OCI-M2 (cell line): ENCODE measurements around the gene PLCB3.
A peak's percentile ranks its signal among the peaks of the same experiment; 100 is the strongest.

Experiments
- DNase-seq: peaks from one replicate; lab custom pipeline; 2025; ENCODE audit not compliant: unreplicated experiment; lab: John Stamatoyannopoulos, UW

Gene PLCB3

DNA sequence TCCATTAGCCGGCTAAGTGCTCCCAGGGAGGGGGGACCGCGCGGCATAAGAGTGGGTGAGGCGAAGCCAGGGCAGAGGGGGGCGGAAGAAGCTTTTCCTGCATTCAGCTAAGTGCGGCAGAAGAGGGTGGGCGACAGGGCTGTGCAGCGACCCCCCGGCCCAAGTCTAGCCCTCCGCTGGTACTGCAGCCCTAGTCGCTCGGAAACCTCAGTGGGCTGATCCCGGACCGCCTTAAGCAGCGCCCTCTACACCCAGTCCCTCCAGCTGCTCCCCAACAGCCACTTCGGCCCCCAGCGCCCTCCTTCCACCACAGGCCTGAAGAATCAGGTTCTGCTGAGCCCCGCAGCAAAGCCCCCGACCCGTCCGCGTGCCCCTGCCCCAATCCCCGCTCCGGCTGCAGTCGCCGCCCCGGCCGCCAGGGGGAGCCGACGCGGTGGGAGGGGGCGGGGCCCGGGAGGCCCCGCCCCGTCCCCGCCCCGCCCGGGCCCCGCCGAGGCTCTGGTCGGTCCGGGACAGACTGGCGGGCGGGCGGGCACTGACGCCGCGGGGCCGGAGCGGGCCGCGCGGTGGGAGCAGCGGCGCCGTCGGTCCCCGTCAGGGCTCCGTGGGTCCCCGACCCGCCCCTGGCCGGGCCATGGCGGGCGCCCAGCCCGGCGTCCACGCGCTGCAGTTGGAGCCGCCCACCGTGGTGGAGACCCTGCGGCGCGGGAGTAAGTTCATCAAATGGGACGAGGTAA is at the start of gene PLCB3:
PLCB3 (plus strand) TSS at position 515 of the 737 bp plus-strand sequence; CDS start at position 635, 120 bp downstream.
- DNase-seq: no peak

DNA sequence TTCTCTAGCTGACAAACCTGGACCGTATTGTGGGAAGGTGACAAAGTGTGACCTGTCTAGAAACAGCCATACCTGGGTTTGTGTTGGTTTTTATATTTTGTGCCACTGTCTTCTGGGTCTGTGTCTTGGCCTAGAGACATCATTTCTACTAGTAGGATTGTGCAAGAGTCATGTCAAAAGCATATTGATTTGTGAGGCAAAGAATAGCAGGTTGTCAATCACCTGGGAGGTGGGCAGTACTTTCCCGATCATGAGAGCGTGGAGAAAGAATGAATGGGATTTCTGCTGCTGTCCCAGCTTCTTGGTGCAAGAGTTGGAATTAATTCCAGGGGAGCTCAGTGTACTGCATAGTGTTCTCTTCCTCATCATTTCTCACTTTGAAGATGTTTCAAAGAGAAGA is 49.8 kb upstream of the PLCB3 start:
- no peak for DNase-seq

DNA sequence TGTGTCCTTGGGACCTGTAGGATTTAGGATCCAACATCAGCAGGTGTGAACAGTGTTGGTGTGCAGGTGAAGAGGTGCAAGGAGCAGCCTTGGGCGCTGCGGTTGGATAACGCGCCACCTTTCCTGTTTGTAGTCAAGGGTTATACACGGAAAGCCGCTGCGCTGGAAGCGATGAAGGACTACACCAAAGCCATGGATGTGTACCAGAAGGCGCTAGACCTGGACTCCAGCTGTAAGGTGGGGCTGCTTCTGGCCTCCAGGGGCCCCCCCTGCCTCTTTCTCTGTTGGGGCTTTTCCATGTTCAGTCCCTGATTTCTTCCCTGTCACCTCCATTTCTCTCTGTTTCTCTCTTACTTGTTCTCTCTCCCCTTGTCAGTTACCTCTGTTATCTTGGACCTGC is 48.3 kb upstream of the PLCB3 start:
- DNase-seq: no peak

DNA sequence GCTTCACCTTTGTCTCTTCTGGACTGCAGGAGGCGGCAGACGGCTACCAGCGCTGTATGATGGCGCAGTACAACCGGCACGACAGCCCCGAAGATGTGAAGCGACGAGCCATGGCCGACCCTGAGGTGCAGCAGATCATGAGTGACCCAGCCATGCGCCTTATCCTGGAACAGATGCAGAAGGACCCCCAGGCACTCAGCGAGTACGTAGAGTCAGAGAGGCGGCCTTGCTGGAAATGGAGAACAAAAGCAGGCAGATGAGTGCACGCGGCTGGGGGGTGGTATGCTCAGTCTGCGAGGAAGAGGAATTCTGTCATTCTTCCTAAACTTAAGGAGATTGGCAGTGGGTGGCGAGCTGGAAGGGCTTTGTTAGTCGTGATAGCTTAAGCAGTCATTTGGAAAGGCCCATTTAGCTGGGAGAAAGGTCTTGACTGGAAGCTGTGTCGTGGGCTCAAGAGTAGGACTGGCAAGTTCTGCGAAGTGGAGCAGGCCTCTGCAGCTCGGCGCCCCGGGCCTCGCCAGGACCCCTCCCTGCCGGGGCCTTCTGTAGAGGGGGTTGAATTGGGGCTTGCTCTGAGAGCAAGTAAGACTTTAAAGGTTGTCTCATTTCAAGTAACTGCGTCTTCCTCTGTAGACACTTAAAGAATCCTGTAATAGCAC is 47.8 kb upstream of the PLCB3 start:
- no peak for DNase-seq

DNA sequence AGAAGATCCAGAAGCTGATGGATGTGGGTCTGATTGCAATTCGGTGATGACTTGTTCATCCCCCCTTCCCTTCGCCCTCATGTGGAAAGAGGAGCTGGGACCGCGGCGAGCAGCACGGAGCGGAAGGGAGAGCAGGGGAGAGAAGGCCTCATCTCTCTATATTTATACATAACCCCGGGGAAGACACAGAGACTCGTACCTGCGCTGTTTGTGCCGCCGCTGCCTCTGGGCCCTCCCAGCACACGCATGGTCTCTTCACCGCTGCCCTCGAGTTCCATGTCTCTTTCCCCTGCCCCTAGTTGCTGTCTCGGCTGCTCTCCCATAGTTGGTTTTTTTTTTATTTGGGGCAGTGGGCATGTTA is 47.3 kb upstream of the PLCB3 start:
- no peak for DNase-seq

DNA sequence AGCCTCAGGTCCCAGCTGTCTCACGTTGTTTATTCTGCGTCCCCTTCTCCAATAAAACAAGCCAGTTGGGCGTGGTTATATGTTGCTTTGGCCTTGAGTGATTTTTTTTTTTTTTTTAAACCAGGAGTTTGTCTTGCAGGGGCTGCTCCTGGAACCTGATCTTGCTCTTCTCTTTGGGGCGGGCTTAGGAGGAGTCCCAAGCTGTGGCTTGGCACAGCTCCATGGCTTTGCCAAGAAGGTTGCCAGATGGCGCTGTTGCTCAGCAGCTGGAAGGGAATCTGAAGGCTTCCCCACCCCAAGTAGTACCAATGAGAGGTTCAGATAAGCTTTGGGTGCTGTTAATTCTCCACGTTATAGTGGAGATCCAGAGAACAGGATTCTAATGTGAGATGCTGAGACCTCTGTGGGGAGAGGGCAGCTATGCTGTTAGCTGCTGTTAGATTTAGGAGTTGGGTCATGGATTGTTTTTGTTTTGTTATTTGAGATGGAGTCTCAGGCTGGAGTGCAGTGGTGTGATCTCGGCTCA is 46.8 kb upstream of the PLCB3 start:
- DNase-seq: peak; percentile 44

DNA sequence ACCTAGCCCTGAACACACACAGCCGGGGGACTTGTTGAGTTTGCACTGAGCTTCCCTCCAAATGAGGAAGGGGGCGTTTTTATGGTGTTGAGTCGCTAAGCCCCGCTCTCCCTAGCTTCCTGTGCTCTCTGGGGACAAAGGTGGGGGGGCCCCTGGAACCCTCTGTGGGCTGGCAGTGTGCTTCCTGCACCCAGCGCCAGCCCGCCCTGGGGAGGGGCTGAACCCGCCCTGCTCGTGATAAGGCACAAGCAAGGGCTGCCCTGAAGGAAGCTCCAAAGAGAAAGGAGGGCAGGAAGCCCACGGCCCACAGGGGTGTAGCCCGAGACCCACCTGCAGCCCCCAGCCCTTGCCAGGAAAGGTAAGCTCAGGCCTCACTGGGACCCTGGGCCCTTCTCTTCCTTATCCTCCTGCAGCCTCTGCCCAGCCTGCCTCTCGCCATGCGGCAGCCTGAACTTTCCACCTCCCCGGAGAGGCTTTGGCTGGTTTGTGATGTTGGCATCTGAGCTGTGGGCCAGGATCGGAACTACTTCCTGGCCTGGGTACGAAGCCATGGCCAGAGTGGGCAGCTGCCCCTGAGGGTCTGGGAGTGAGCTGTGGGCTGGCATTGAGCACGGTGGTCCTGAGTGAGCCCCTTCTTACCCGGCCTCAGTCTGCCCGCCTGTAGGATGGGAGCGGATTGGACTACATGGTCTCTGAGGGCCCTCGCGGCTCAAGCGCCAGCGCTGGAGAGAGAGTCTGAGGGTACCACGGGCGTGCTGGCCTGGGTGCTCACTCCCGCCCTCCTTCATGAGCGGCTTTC is 44.7 kb upstream of the PLCB3 start, which contains the start of gene FERMT3:
FERMT3 (plus strand) TSS at position 265 of the 799 bp plus-strand sequence. CDS start 644 bp downstream, outside the sequence.
- DNase-seq: no peak

DNA sequence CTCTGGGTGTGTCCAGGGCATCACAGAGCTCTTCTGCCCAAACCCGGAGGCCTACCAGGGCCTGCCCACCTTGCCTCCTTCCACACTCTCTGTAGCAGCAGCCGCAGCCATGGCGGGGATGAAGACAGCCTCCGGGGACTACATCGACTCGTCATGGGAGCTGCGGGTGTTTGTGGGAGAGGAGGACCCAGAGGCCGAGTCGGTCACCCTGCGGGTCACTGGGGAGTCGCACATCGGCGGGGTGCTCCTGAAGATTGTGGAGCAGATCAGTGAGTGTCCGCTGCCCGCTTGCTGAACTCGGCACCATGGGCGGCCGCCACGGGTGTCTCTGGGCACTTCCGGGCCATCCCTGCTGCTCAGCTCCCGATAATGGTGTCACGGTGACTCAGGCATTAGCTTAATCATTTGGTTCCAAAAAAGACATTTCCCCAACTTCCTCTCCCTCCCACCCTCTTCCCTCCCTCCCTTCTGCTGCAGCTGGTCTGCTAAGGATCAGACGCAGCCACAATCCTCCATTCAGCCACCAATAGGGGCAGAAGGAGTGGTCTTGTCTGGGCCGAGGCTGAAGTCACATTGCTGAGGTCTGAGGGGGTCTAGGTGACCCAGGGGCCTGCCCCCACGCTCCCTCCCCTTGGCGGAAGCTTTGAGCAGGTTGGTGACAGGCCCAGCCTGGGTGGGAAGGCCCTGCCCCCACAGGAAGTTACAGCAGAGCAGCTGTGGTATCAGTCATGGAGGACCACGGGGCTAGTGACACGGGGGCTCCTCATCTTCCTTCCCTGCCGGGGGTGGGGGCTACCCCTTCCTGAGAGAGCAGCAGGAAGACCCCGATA is 43.9 kb upstream of the PLCB3 start:
- DNase-seq: peak; percentile 53

DNA sequence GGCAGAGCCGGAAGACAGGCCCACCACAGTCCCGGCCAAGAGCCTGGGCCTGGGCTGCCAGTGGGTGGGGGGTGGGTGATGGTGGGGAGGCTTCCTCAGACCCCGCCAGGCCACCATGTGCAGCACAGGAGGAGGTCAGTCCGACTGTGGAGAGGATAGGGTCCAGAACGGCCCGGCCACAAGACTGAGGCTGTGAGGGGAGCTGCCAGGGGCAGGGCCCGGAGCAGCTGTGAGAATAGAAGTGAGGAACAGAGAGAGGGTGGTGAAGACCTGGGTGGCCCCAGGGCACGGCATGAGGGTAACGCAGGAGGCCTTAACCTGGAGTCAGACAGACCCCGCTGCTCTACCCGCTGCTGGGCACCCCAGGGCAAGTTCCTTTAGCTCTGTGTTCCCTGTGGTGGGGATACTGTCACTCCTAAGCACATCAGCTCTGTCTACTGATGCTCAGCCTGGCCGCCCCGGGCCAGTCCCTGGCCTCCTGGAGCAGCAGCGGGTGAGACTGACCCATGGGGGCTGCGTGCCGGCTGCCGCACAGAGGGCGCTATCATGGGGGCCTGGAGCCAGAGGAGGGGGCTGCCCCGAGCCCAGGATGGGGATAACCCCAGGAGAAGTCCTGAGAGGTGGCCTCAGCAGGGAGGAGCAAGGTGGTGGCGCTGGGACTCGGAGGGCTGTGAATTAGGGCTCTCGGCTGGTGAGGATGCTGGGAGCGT is 43.1 kb upstream of the PLCB3 start:
- no peak for DNase-seq

DNA sequence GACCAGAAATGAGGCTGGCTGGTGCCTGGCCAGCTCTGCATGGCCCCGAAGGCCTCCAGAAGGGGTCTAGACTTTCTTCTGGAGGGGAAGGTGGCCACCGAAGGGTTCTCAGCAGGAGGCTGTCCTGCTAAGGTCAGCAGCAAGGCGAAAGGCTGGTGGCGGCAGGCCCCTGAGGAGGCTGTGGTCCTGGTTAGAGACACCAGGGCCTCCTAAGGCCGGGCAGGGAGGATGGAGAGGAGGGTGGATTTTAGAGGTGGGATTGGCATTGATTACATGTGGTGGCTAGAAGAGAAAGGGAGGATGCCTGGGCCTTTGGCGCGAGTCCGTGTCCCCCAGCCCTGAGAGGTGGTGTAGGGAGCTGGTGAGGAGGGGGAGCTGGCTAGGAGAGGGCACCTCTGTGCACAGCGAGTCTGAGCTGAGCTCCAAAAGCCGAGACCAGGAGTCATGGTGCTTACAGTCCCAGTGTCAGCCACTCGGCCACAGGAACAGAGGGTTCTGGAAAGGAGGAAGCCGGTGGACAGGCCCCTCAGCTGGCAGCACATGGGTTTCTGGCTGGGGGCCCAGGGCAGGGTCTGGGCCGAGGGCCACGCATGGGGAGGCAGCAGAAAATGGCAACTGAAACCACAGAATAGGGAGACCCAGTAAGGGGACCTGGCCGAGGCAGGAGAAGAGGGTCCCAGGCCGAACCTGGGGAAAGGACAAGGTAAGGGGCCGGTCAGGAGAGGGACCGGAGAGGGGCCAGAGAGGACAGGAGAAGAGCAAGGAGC is 42.4 kb upstream of the PLCB3 start:
- DNase-seq: no peak

DNA sequence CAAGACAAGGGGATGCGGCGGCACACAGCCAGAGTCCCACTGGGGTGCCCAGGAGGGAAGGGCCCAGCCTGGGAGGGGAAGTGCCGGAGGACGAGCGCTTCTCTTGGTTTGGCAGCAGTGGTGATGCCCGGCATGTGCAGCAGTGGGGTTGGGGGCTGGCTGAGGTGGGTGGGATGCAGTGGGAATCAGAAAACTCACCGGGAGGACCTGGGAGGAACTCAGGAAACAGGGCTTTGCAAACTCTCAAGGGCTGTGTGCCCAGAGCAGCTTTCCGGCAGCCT is 41.8 kb upstream of the PLCB3 start:
- DNase-seq: no peak

DNA sequence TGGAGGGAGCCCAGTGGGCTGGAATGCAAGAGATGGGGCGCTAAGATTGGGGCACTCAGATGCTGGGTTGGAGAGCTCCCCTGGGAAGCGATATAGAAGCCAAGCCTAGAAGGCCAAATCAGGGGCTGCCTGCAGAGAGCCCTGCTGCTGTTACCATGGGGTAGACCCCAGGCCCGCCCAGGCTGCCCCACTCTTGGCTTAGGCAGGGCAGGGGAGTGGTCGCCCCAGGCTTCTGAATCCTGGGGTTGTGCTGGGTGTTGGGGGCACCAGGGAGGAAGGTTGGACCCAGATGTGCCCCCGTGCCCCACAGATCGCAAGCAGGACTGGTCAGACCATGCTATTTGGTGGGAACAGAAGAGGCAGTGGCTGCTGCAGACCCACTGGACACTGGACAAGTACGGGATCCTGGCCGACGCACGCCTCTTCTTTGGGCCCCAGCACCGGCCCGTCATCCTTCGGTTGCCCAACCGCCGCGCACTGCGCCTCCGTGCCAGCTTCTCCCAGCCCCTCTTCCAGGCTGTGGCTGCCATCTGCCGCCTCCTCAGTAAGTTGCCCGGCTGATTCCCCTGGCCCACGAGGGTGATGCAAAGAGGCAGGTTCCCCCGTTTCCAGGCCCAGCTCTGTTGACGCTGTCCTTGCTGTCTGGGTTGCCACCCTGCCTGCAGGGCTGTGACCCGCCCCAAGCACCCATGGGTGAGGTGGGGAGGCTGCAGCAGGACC is 40.9 kb upstream of the PLCB3 start:
- DNase-seq: no peak

DNA sequence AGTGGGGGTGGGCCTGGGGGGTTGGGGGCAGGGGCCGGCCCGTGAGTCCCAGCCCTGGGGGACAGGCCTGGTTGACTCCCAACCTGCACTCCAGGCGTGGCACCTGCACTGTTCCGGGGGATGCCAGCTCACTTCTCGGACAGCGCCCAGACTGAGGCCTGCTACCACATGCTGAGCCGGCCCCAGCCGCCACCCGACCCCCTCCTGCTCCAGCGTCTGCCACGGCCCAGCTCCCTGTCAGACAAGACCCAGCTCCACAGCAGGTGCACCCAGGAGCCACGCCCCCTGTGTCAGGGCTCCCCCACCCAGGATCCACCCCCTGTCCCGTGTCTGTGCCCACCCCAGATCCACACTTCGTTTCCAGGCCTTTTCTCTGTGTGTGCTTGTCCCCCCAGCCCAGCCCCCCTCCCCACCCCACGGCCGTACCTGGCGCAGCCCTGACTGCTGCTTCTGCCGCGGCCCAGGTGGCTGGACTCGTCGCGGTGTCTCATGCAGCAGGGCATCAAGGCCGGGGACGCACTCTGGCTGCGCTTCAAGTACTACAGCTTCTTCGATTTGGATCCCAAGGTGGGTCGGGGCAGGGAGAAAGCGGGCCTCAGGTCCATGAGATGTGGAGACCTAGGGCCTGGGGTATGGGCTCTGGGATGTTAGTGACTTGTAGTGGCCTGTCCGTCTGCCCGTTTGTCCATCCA is 40.0 kb upstream of the PLCB3 start:
- no peak for DNase-seq

DNA sequence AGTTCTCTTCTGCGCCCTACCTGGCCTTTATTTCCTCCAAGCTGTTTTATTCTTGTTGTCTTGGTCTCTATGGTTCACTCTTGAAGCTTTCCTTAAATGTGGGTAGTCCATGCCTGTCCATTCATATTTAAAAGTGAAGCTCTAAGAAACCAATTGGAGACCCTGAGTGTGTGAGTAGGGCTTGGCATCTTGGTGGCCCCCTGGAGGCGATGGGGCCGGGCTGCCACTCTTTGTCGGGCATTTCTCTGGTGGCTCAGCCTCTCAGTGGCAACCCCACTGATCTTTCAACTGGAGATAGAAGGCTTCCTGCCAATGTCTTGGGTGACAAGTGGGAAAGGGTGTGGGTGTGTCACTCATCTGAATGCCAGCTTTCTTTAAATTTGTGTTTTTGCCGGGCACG is 34.5 kb upstream of the PLCB3 start:
- no peak for DNase-seq

DNA sequence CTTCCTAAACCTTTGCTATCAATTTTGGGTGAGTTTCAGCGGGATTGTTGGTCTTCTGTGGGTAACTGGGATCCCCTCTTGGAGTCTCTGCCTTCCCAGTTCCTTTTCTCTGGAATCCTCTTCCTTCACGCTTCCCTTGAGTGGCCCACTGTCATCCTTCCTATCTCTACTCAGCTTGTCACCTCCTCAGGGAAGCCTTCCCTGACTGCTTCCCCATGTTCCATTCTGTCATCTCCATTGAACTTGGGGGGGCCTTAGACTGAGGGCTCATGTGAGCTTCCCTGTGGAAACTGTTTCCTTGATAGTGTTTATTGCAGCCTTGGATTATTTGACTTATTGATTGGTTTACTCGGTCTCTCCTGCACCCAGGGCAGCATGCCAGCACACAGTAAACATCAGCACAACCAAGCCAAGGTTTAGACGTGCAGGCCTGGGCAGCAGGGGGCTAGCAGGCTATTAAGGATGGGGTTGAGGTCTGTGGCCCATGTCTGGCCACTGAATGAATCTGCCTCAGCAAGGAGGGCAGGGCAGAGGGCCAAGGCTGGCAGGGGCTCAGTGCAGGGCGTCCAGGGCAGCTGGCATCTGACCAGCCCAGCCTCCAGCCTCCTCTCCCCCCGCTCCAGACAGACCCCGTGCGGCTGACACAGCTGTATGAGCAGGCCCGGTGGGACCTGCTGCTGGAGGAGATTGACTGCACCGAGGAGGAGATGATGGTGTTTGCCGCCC is 32.5 kb upstream of the PLCB3 start:
- DNase-seq: no peak

DNA sequence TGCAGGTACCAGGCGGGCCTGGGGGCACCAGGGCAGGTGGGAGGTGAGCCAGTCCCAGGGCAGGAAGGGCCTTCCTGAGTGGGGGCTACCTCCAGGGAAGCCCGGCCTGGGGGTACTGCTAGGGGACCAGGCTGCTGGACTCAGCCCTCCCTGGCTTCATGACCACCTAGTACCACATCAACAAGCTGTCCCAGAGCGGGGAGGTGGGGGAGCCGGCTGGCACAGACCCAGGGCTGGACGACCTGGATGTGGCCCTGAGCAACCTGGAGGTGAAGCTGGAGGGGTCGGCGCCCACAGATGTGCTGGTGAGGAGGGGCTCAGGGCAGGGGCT is 32.0 kb upstream of the PLCB3 start:
- DNase-seq: no peak

DNA sequence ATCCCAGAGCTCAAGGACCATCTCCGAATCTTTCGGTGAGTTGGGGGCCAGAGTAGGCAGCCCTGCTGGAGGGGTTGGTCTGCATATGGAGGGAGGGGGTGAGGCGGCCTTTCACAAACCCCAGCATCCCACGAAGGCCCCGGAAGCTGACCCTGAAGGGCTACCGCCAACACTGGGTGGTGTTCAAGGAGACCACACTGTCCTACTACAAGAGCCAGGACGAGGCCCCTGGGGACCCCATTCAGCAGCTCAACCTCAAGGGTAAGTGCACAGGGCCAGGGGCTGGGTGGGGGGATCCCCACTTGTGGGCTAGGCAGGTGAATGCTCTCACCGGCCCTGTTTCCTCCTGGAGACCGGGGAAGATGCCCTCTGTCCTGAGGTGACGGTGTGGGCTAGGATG is 31.6 kb upstream of the PLCB3 start:
- no peak for DNase-seq

DNA sequence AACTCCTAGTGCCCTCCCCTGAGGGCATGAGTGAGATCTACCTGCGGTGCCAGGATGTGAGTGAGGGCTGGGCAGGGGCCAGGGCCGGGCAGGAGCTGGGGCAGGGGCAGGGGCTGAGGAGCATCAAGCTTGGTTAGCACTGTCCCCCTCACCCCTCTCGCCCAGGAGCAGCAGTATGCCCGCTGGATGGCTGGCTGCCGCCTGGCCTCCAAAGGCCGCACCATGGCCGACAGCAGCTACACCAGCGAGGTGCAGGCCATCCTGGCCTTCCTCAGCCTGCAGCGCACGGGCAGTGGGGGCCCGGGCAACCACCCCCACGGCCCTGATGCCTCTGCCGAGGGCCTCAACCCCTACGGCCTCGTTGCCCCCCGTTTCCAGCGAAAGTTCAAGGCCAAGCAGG is 31.1 kb upstream of the PLCB3 start:
- DNase-seq: no peak
